HG03520 (cell line): ENCODE data around the gene OTOA.
"Not testable (repeated sequence)": the region's sequence is repeated elsewhere in the genome, so short reads cannot be mapped to it uniquely, and the experiment has no call there.

Source experiments
- ATAC-seq: cut with Tn5 transposase; IDR thresholded peaks from one replicate; pipeline ENCODE4 v1.9.1; 2021; ENCODE audit warnings: mild to moderate bottlenecking, moderate library complexity; ENCODE audit not compliant: unreplicated experiment

The OTOA gene

DNA sequence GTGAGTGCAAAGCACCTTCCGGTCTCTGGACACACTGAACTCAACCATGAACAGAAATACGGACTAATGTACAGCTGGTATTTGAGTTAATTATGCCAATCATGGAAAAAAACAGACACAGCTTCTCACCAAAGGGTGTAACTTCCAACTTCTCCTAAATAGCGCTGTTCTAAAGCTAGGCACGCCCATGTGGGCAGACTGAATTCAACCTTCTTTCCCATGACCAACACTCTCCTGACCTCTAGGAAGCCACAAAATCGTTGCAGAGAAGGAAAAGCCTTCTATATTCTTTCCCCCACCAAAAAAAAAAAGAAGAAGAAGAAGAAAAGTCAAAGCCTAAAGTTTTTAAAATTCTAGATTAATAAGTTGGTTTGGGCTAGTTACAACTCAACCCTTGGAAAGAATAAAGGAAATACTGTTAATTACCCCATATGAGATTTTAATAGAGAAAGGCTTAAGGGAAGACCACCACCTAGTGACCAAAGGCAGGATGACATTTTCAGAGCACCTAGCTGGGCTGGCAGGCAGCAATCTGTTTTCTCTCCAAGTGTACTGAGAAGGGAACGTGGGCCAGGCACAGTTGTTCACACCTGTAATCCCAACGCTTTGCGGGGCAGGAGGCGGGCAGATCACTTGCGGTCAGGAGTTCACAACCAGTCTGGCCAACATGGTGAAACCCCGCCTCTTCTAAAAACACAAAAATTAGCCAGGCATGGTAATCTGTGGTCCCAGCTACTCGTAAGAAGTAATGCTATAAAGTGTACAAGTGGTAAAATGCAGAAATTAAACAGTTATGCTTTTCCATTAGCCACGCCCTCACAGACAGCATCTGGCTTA lies 138.0 kb downstream of the OTOA start:
- not testable (repeated sequence) for ATAC-seq

DNA sequence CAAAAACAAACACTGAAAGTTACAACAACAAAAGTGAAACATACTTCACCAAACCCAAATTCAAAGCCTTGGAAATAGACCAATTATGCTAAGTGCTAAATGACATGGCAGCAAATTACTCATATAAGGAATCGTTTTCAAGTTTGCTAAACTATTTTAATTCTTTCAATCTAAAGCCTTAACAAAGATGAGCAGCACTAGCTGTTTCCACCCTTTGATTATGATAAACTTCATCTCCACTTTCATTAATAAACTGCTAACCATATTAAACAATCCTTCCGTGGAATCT lies 138.6 kb downstream of the OTOA start:
- not testable (repeated sequence) for ATAC-seq
